Keratinocyte (primary cell): ENCODE measurements around the gene RPS25.

ENCODE experiments used
- EZH2 ChIP-seq: IDR thresholded peaks from one replicate; pipeline ENCODE4 v1.6.1; 2012; ENCODE audit warnings: inconsistent platforms, mild to moderate bottlenecking, low read length, moderate library complexity
- TF ChIP-seq, protein P1 (sequence below), 3 experiments: IDR thresholded peaks in 1 of 3; conservative IDR thresholded peaks in 1 of 3; optimal IDR thresholded peaks in 1 of 3; 2 replicates in 2 of 3; 3 replicates in 1 of 3; pipeline versions ENCODE3 to v1.5.1; 2011; ENCODE audit warnings: low read length in 3 of 3, mild to moderate bottlenecking in 3 of 3, moderate library complexity in 2 of 3, control low read depth in 1 of 3, inconsistent platforms in 1 of 3; ENCODE audit not compliant: insufficient read depth in 2 of 3; ENCODE audit errors: extremely low read depth in 1 of 3

DNA sequence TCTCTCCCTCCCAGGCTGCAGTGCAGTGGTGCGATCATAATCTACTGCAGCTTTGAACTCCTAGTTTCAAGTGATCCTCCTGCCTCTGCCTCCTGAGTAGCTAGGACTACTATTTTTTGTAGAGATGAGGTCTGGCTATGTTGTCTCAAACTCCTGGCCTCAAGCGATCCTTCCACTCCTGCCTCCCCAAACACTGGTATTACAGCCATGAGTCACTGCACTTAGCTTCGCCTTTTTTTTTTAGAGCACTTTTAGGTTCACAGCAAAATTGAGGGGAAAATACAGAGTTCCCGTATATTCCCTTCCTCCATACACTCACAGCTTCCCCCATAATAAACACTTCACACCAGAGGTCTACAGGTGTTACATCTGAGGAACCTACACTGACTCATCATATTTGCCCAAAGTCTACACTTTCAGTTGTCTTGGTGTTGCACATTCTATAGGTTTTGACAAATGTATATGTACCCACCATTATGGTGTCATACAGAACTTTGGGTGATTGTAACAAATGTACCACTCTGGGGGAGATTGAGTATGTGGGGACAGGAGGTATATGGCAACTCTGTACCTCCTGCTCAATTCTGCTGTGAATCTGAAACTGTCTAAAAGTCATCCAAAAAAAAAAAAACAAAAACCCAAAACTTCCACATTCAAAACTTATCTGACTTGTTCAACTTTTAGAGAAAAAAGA is 23.8 kb upstream of the RPS25 start:
- TF ChIP-seq, protein P1, sequence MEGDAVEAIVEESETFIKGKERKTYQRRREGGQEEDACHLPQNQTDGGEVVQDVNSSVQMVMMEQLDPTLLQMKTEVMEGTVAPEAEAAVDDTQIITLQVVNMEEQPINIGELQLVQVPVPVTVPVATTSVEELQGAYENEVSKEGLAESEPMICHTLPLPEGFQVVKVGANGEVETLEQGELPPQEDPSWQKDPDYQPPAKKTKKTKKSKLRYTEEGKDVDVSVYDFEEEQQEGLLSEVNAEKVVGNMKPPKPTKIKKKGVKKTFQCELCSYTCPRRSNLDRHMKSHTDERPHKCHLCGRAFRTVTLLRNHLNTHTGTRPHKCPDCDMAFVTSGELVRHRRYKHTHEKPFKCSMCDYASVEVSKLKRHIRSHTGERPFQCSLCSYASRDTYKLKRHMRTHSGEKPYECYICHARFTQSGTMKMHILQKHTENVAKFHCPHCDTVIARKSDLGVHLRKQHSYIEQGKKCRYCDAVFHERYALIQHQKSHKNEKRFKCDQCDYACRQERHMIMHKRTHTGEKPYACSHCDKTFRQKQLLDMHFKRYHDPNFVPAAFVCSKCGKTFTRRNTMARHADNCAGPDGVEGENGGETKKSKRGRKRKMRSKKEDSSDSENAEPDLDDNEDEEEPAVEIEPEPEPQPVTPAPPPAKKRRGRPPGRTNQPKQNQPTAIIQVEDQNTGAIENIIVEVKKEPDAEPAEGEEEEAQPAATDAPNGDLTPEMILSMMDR (optimal IDR thresholded peaks at IDR 0.05 in 1 of 3, IDR thresholded peaks at IDR 0.05 in 1 of 3, conservative IDR thresholded peaks at IDR 0.05 in 1 of 3; ENCODE audit: extremely low read depth in 1 of 3, insufficient read depth in 2 of 3, low read length in 3 of 3), result no peak
- no peak for TF ChIP-seq EZH2
